OCI-LY3 (cell line): ENCODE data around the gene PRM3.

ENCODE experiments used
- EZH2phosphoT487 ChIP-seq: fragments of 200-600 bp; shearing (Covaris generic); IDR thresholded peaks from 2 replicates; pipeline ENCODE4 v1.6.1; 2018; ENCODE audit warnings: antibody characterized with exemption, mixed run types, low read depth
- TF ChIP-seq, protein P1 (sequence below): fragments of 200-600, 300-600 bp; sonication (generic); IDR thresholded peaks from 2 replicates; pipeline ENCODE4 v1.5.1; 2014; ENCODE audit warnings: antibody characterized with exemption, low read length, low read depth

DNA sequence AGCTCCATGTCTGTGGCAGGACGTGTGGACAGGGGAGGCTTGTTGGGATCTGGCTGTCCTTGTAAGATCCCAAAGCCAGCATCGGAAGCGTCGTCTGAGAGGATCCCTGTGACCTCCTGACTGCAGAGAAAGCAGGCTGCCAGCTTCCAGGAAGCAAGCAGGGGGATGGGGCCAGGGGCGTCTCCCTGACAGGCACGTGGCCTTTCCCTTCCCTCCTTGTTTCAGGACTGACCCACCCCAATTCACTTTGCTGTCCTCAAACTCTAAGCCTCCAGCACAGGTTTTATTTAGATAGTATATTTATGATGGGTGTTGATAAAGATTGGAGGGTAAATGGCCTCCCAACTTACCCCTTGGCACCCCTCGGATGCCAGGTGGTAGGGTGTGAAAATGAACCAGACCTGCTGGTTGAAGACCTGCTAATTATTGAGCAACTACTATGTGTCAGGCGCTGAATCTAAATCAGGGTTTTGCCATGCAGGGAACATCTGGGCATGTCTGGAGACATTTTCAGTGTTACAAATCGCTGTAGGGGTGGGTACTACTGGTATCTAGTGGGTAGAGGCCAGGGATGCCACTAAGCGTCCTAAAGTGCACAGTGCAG lies 42.0 kb downstream of the PRM3 start:
- TF ChIP-seq, protein P1, sequence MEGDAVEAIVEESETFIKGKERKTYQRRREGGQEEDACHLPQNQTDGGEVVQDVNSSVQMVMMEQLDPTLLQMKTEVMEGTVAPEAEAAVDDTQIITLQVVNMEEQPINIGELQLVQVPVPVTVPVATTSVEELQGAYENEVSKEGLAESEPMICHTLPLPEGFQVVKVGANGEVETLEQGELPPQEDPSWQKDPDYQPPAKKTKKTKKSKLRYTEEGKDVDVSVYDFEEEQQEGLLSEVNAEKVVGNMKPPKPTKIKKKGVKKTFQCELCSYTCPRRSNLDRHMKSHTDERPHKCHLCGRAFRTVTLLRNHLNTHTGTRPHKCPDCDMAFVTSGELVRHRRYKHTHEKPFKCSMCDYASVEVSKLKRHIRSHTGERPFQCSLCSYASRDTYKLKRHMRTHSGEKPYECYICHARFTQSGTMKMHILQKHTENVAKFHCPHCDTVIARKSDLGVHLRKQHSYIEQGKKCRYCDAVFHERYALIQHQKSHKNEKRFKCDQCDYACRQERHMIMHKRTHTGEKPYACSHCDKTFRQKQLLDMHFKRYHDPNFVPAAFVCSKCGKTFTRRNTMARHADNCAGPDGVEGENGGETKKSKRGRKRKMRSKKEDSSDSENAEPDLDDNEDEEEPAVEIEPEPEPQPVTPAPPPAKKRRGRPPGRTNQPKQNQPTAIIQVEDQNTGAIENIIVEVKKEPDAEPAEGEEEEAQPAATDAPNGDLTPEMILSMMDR: no peak
- no peak for TF ChIP-seq EZH2phosphoT487
